ENCODE results near the gene SLFN12.
A peak's percentile ranks its signal among the peaks of the same experiment; 100 is the strongest.
"Not testable (repeated sequence)": the region's sequence is repeated elsewhere in the genome, so short reads cannot be mapped to it uniquely, and the experiment has no call there.

Gene SLFN12

DNA sequence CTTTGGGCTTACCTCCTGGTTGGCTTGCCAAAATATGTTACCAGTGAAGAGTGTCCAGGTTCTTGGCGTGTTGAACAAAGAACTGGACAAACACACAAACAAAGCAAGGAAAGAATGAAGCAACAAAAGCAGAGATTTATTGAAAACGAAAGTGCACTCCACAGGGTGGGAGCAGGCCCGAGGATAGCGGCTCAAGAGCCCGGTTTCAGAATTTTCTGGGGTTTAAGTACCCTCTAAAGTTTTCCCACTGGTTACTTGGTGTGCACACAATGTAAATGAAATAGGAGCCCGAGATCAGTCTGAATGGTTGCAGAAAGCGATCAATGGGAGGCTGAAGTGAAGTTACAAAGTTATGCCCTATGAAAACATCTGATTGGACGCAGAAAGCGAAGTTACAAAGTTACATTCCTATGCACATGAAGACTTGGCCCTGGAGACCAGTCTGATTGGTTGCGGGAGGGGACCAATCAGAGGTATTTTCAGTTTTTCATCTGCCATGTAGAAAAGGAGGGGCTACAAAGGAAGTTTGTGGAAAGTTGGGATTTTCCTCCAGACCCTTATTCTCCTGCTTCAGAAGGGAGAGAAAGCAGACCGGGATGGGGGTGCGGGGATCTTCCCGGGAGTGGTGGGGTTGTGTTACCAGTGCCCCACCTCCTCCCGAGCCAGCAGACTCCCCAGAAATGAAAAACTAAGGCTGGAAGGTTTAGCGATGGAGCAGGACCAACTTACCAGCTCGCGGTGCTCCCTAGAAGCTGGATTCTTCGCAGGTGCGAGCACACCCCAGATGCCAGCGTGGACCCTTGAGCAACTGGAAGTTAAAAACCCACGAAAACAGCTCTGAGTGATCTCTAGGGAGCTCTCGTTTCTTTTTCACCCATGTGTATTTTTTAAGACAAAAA lies at the start of gene SLFN12:
Gene SLFN12, minus strand, starts transcription at position 325 of the 899 bp plus-strand sequence. CDS start 9,472 bp downstream, outside the sequence.
- peak; percentile 91 for DNase-seq

GRCh38 chr17:35479271-35479670 lies 47.0 kb upstream of the SLFN12 start:
- DNase-seq: no peak

DNA sequence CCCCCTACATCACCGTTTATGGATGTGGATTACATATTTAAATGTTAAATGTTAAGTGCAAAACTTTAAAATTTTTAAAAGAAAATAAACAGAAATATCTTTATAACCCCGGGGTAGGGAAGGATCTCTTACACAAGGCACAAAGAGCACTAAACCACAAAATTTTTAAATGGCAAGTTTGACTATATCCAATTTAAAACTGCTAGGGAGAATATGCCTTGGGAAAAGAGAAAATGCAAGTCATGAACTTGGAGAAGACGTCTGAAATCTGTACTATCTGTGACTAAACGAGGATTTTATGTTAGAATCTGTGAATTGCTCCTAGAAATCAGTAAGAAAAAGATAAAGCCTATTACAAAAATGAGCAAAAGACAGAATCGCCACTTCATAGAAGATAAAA lies 44.9 kb upstream of the SLFN12 start:
- DNase-seq: no peak

DNA sequence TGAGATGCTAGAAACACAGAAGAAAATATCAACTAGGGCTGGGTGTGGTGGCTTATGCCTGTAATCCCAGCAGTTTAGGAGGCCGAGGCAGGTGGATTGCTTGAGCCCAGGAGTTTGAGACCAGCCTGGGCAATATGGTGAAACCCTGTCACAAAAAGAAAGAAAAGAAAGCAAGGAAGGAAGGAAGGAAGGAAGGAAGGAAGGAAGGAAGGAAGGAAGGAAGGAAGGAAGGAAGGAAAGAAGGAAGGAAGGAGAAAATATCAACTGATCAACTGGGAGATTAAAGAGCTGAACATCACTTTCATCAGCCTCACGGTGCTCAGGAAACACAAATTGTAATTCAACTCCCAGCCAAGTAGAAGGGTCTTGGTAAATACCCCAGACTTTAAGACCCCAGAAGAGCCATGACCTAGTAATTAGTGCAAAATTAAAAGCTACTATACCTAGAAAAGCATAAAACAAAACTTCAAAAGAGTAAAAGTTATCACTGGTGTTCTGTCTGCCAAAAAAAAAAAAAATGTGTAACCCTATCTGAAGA lies 44.1 kb upstream of the SLFN12 start:
- DNase-seq: no peak

DNA sequence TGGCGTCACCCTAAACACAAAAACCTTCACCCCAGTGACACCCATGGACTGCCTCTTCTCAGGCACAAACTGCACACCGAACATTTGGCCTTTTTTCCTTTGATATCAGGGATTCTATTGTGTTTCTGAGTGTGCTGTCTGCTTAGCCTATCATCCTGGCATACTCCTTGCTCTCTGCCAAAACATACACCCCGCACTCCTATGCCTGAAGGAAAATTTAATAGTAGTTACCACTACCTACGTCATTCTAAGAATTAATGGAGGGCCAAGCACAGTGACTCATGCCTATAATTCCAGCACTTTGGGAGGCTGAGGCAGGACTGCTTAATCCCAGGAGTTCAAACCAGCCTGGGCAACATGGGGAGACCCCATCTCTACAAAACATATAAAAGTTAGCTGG lies 36.2 kb upstream of the SLFN12 start:
- DNase-seq: no peak

DNA sequence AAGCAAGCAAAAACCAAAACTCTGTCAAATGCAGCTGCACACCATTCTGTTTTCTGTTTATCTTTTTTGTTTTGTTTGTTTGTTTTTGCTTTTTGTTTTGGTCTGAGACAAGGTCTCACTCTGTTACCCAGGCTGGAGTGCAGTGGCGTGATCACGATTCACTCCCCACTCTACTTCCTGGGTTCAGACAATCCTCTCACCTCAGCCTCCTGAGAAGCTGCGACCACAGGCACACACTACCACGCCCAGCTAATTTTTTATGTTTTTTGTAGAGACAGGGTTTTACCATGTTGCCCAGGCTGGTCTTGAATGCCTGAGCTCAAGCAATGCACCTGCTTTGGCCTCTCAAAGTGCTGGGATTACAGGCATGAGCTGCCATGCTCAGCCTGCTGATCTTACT lies 35.5 kb upstream of the SLFN12 start:
- DNase-seq: no peak

DNA sequence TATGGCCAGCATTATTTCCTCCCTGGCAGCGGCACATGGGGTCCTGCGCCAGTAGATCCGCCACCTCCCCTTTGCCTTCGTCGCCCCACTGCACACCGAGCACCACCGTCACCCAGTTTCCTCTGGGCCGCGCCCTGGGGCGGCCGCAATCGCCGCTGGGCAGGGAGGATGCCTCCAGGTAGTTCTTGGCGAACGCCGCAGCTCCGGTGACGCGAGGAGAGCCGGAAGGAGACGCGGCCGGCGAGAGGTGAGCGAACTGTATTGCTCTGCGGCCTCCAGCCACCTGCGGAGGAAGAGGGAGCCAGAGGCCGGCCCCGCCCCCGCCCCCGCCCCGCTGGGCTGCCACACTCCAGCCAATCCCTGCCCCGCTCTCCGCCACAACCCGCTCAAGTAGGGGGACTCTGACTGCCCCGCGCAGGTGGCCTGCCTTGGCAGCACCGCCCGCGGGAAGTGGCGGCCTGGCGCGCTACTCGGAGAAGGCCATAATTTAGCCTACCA lies 28.1 kb upstream of the SLFN12 start:
- peak; percentile 34 for DNase-seq

DNA sequence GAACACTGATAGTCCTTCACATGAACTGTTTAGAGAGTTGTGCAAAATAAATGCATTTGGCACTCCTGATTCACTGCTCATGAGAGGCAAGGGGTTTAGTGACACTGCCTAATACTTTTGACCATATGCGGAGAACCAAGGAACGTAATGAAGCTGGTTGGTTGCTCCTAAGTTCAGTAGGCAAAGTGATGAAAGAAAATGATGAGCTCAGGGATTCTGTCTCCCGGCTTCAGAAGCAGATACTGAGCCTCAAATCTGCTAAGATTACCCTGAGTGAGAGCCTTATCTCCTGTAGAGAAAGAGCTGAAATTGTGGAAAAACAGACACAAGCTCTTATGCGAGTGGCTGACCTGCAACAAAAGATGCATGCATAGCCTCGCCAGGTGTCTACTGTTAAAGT lies 21.7 kb upstream of the SLFN12 start:
- not testable (repeated sequence) for DNase-seq

GRCh38 chr17:35453171-35453570 lies 20.9 kb upstream of the SLFN12 start:
- DNase-seq: no peak

DNA sequence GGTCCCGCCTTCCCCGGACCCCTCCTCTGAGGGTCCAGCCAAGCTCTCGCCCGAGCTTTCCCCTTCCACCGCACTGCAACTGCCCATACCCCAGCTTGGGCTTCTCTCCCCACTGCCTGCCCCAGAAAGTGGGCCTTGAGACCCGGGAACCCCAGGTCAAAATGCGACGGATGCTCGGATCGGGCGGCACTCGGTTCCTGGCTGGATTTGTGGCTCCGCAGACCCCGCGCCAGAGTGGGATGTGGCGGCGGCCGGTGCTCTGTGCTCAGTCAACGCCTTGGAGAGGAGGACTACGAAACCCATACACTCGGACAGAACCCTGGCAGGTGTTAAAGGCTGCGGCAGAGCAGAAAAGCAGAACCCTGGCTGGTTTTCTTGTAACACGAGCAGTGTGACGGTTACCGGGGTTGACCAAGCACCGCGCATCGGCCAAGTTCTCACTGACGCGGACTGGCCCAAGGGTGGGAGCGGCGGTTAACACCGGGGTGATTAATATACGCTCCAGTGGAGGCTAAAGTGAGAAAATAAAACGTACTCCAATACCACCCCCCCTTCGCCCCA lies 17.2 kb upstream of the SLFN12 start:
- DNase-seq: peak; percentile 49

DNA sequence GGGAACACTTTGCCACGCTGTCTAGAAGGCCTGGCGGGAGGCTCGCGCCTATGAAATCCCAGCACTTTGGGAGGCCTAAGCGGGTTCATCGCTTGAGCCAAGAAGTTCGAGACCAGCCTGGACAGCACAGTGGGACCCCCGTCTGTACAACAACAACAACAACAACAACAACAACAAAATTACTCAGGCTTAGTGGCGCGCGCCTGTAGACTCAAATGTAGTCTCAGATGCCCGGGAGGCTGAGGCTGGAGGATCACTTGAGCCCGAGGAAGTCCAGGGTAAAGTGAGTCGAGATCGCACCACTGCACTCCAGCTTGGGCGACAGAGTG lies 16.6 kb upstream of the SLFN12 start:
- peak; percentile 44 for DNase-seq

DNA sequence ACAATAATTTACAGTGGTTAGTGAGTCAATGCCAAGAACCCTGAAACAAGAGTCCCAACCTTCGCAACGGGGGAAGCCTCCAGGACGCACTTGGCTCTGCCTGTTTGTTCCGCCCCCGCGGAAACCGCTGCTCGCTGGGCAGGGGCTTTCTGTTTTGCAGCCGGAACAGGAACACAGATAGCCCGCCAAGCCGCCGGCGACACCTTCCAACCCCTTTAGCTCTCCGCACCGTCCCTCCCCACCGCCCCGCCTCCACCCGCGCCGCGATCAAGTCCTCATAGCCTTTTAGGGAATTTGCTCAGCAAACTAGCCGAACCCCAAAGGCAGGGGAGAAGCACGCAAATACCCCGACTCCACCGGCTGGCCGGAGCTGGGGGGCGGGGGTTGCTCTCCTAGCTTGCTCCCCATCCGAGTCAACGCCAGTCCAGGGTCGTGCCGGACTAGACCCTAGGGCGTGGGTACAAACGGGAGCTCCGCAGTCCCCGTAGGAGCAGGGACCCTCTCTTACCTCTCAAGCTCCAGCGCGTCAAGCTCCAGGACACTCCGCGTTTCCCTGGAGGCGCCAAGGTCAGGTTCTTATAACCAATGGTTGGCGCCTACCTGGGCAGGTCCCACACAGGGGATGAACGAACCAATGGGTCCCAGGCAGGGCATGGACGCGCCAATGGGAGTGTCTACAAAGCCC lies 16.1 kb upstream of the SLFN12 start, which contains the start of gene SLFN13:
Gene SLFN13, minus strand, starts transcription at position 553 of the 685 bp plus-strand sequence. CDS start 3,086 bp downstream, outside the sequence.
- DNase-seq: peak; percentile 71

GRCh38 chr17:35447499-35447898 lies 15.2 kb upstream of the SLFN12 start:
- peak; percentile 33 for DNase-seq

DNA sequence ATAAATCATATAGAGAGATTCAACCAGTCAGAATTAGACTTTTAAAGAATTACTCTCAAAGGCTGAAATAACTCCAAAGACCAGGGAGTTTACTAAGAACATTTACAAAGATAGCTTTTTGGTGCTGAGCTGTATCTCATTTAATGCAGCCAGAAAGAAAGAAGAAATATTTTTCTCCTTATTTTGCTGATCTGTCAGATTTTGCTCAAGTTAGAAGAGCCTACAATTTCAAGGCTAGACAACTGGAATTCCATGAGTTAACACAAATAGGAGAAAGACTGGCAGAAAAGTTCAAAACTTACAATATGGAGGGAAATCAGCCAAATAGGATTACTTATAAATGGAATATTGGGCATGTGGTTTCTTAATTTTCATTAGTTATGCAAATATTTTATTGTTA lies 6.1 kb upstream of the SLFN12 start:
- no peak for DNase-seq

DNA sequence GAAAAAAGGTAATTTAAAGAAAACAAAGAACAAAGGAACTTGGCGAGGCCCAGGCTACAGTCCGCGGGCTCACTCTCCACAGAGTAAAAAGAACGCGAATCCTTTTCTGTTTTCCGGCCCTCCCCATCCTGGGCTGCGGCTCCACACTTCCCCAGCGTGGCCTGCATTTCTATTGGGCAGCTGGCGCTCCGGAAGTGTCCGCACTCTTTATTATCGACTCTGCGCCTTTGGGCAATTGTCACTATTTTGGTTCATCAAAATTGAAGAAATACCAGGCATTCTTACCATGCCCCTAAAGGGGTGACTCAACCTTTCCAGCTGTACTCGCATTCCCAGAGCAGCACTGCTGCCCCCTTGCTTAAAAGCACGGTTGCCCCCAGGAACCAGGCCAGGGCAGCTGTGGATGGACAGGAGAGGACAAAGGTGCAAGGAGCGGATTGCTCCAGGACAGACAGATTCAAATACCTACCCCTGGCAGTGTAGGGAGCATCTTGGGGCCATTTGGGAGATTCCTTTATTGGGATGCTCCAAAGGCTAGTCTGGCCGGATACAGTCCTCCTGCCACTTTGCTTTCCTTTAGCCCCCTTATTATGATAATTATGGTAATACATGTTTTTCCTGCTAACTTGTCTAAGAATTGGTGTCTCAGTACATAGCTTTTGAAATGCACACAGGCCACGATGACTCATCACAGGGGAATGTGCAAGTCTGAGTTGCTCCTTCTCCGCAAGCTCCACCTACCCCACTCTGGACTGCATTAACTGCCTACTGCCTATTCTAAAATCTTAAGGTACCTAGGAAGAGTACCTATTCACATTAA lies 985 bp upstream of the SLFN12 start:
- peak; percentile 86 for DNase-seq

DNA sequence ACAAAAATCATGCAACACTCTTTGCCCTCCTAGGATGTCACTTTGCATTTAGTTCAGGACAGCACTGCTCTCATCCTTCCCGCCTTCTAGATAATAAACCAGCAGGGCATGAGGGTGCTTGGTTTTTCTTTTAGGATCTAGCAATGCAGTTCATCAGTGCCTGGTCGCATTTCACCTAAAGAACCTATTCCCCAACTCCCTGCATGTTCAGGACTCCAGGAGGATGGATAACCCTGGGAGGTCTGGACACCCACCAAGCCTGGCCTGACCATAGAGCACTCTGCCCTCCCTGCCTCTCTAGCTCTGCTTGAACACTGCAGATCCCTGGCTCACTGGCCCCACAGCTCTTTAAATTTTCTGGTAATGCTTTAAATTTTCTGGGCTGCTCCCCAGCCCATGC lies 2.6 kb downstream of the SLFN12 start:
- no peak for DNase-seq

- no peak for DNase-seq
Measured at GRCh38 chr17:35428229-35428628, 4.1 kb downstream of the SLFN12 start.

- DNase-seq: no peak
Measured at GRCh38 chr17:35423761-35424160, 8.5 kb downstream of the SLFN12 start.

GRCh38 chr17:35421069-35421468 lies 11.2 kb downstream of the SLFN12 start:
- not testable (repeated sequence) for DNase-seq

- DNase-seq: no peak
Measured at GRCh38 chr17:35416659-35417058, 15.6 kb downstream of the SLFN12 start.

DNA sequence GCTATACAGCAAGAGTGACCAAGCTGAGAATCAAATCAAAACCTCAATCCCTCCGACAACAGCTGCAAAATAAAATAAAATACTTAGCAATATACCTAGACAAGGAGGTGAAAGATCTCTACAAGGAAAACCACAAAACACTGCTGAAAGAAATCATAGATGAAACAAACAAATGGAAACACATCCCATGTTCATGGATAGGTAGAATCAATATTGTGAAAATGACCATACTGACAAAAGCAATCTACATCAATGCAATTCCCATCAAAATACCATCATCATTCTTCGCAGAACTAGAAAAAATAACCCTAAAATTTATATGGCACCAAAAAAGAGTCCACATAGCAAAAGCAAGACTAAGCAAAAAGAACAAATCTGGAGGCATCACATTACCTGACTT lies 17.6 kb downstream of the SLFN12 start:
- DNase-seq: not testable (repeated sequence)

DNA sequence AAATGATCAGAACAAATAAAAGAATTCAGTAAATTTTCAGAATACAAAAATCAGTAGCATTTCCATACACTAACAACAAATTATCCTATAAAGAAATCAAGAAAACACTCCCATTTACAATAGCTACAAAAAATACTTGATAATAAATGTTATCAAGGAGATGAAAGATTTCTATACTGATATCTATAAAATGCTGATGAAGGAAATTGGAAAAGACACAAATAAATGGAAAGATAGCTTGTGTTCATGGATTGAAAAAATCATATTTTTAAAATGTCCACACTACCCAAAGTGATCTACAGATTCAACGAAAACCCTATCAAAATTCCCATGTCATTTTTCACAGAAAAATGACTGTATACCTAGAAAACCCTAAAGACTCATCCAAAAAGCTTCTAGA lies 18.1 kb downstream of the SLFN12 start:
- no peak for DNase-seq

Measured in right hindlimb (tissue), 1 donor.